PC-9 (cell line): ENCODE measurements around the gene STAG1. TPM values are rescaled to one million over a fixed set of nuclear protein-coding genes. Genes with fewer than 3 reads are reported as not detected.
"Not testable (repeated sequence)": the region's sequence is repeated elsewhere in the genome, so short reads cannot be mapped to it uniquely, and the experiment has no call there.

ENCODE experiments used
- BruUV-seq: library from RNA; stranded (reverse); fragments of 400-500 nt; replicated peaks from 2 replicates; lab custom pipeline; 2021; lab: Mats Ljungman, UMichigan
- CTCF ChIA-PET: fragments of 300-600 bp; sonication (Branson Sonifier 250); formaldehyde crosslinking; loops from one replicate; lab custom pipeline; 2022; ENCODE audit warnings: antibody characterized with exemption; lab: Charles Lee
- POLR2A ChIA-PET: fragments of 300-600 bp; sonication (Branson Sonifier 250); formaldehyde crosslinking; loops from one replicate; lab custom pipeline; 2022; ENCODE audit warnings: antibody characterized with exemption; ENCODE audit not compliant: unreplicated experiment; lab: Charles Lee
- DNase-seq, 2 experiments: peaks; one replicate each; pipeline versions ENCODE4 v3.0.0 to v3.0.0-alpha.2; 2015 to 2022; ENCODE audit warnings: mixed read lengths in 1 of 2
- H2AFZ ChIP-seq: fragments of 200-600 bp; sonication (generic); 2 replicates; pipeline ENCODE4 v1.8.1; 2017; ENCODE audit warnings: antibody characterized with exemption
- H3F3A ChIP-seq: fragments of 200-600 bp; sonication (generic); 2 replicates; pipeline ENCODE4 v1.8.1; 2017; ENCODE audit warnings: antibody characterized with exemption, mild to moderate bottlenecking, low read depth; ENCODE audit not compliant: insufficient read depth
- H3K27ac ChIP-seq: fragments of 200-600 bp; sonication (generic); 2 replicates; pipeline ENCODE4 v1.6.1; 2016; ENCODE audit warnings: mixed run types
- H3K27me3 ChIP-seq: fragments of 200-600 bp; sonication (generic); 2 replicates; pipeline ENCODE4 v1.6.1; 2016; ENCODE audit warnings: low read depth, mixed run types; ENCODE audit not compliant: insufficient read depth
- H3K36me3 ChIP-seq: fragments of 200-600 bp; sonication (generic); 2 replicates; pipeline ENCODE4 v1.6.1; 2016; ENCODE audit warnings: low read depth, mixed run types
- H3K4me1 ChIP-seq: fragments of 200-600 bp; sonication (generic); replicated peaks from 2 replicates; pipeline ENCODE4 v1.6.1; 2016; ENCODE audit warnings: mixed run types; ENCODE audit not compliant: insufficient read depth
- H3K4me2 ChIP-seq: fragments of 200-600 bp; sonication (generic); 2 replicates; pipeline ENCODE4 v1.6.1; 2017; ENCODE audit warnings: mixed run types
- H3K4me3 ChIP-seq: fragments of 200-600 bp; sonication (generic); 2 replicates; pipeline ENCODE4 v1.6.1; 2016; ENCODE audit warnings: mixed run types
- H3K79me2 ChIP-seq: fragments of 200-600 bp; sonication (generic); 2 replicates; pipeline ENCODE4 v1.6.1; 2017; ENCODE audit warnings: low read depth, mixed run types
- H3K9me2 ChIP-seq: fragments of 200-600 bp; sonication (generic); 2 replicates; pipeline ENCODE4 v1.8.1; 2017; ENCODE audit warnings: mild to moderate bottlenecking; ENCODE audit not compliant: insufficient read depth
- H3K9me3 ChIP-seq: fragments of 200-600 bp; sonication (generic); 2 replicates; pipeline ENCODE4 v1.8.1; 2016; ENCODE audit warnings: low read depth; ENCODE audit not compliant: insufficient read depth
- H4K20me1 ChIP-seq: fragments of 200-600 bp; sonication (generic); 2 replicates; pipeline ENCODE4 v1.8.1; 2017; ENCODE audit not compliant: insufficient read depth
- EZH2 ChIP-seq: fragments of 200-600 bp; sonication (generic); IDR thresholded peaks from 2 replicates; pipeline ENCODE4 v1.8.0; 2017; ENCODE audit warnings: antibody characterized with exemption, low read depth
- intact Hi-C: fragments of 100-400 bp; cut with micrococcal nuclease; formaldehyde crosslinking; loops from one replicate; pipeline ENCODE4 v1.10.0; 2022; ENCODE audit not compliant: unreplicated experiment
- total RNA-seq: library from RNA; stranded (reverse); gene quantifications from 2 replicates; pipeline ENCODE4 v1.2.3, GENCODE V29; 2021
- TF ChIP-seq, protein P1 (sequence below): fragments of 200-600 bp; sonication (generic); conservative IDR thresholded peaks from 2 replicates; pipeline ENCODE4 v1.6.1; 2017; ENCODE audit warnings: mixed run types, antibody characterized with exemption, mild to moderate bottlenecking, moderate library complexity

The STAG1 gene
- total RNA-seq, 1 experiment from 2014 or later: 39.3 TPM

- BruUV-seq: no TSS peak
- CTCF ChIA-PET: no interaction called here
- Histone ChIP-seq H3F3A (peaks cover 7% of the 10 kb centered on the region), H2AFZ (no peak overlapping the region), H3K4me2 (no peak overlapping the region), H3K27me3 (no peaks in the 10 kb centered on the region), H3K27ac (no peak overlapping the region), H3K79me2 (no peaks in the 10 kb centered on the region), H3K4me3 (no peak overlapping the region), H3K36me3 (no peaks in the 10 kb centered on the region), H3K4me1 (no peaks in the 10 kb centered on the region), H3K9me3 (no peaks in the 10 kb centered on the region), H4K20me1 (no peaks in the 10 kb centered on the region; the same call in 1 of the 2 replicates), H3K9me2 (no peaks in the 10 kb centered on the region)
- POLR2A ChIA-PET: no interaction called here
- DNase-seq: no peak
- TF ChIP-seq, protein P1, sequence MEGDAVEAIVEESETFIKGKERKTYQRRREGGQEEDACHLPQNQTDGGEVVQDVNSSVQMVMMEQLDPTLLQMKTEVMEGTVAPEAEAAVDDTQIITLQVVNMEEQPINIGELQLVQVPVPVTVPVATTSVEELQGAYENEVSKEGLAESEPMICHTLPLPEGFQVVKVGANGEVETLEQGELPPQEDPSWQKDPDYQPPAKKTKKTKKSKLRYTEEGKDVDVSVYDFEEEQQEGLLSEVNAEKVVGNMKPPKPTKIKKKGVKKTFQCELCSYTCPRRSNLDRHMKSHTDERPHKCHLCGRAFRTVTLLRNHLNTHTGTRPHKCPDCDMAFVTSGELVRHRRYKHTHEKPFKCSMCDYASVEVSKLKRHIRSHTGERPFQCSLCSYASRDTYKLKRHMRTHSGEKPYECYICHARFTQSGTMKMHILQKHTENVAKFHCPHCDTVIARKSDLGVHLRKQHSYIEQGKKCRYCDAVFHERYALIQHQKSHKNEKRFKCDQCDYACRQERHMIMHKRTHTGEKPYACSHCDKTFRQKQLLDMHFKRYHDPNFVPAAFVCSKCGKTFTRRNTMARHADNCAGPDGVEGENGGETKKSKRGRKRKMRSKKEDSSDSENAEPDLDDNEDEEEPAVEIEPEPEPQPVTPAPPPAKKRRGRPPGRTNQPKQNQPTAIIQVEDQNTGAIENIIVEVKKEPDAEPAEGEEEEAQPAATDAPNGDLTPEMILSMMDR: no peak
- TF ChIP-seq EZH2: no peak
- intact Hi-C loops: no loop called here
Measured at GRCh38 chr3:136518102-136518501, 234.1 kb downstream of the STAG1 start.

GRCh38 chr3:136516656-136517055 lies 235.5 kb downstream of the STAG1 start:
- Histone ChIP-seq H3K4me1 (no peaks in the 10 kb centered on the region), H3K27me3 (no peaks in the 10 kb centered on the region), H2AFZ (no peak overlapping the region), H3K79me2 (no peaks in the 10 kb centered on the region), H3K27ac (no peak overlapping the region), H3K36me3 (no peaks in the 10 kb centered on the region), H3K9me3 (no peaks in the 10 kb centered on the region), H3K4me3 (no peak overlapping the region), H4K20me1 (no peaks in the 10 kb centered on the region; the same call in 1 of the 2 replicates), H3F3A (peaks cover 2% of the 10 kb centered on the region), H3K4me2 (no peak overlapping the region), H3K9me2 (no peaks in the 10 kb centered on the region)
- CTCF ChIA-PET: no interaction called here
- DNase-seq: no peak
- no TSS peak for BruUV-seq
- TF ChIP-seq, protein P1: no peak
- TF ChIP-seq EZH2: no peak
- intact Hi-C loops: no loop called here
- POLR2A ChIA-PET: no interaction called here

- BruUV-seq: no TSS peak
- Histone ChIP-seq H3K4me3 (no peak overlapping the region), H3K27me3 (no peaks in the 10 kb centered on the region), H3K79me2 (no peaks in the 10 kb centered on the region), H3K9me3 (no peaks in the 10 kb centered on the region), H3F3A (no peaks in the 10 kb centered on the region; the same call in 1 of the 2 replicates), H3K4me1 (no peaks in the 10 kb centered on the region), H2AFZ (no peak overlapping the region), H3K27ac (no peak overlapping the region), H3K36me3 (no peaks in the 10 kb centered on the region), H3K9me2 (no peaks in the 10 kb centered on the region), H3K4me2 (no peak overlapping the region), H4K20me1 (no peaks in the 10 kb centered on the region; the same call in 1 of the 2 replicates)
- no peak for DNase-seq
- TF ChIP-seq, protein P1: no peak
- TF ChIP-seq EZH2: no peak
- ChIA-PET CTCF (interaction anchor here (1.0 kb wide), 1 partner anchor 125 kb away, joined by 17 read pairs; no protein-coding TSS in a partner anchor), POLR2A (no interaction called here)
- intact Hi-C loops: no loop called here
Measured at GRCh38 chr3:136516095-136516494, 236.1 kb downstream of the STAG1 start.

GRCh38 chr3:136514533-136514932 lies 237.6 kb downstream of the STAG1 start:
- H4K20me1 ChIP-seq, DNase-seq, H3K4me3 ChIP-seq, H3K4me2 ChIP-seq, CTCF ChIA-PET, H3K79me2 ChIP-seq, H3K27me3 ChIP-seq, intact Hi-C loops, H3K36me3 ChIP-seq, H3K27ac ChIP-seq, H3F3A ChIP-seq, H3K4me1 ChIP-seq, POLR2A ChIA-PET, H2AFZ ChIP-seq, BruUV-seq, H3K9me2 ChIP-seq, H3K9me3 ChIP-seq: not testable (repeated sequence)
